ENCODE results near the gene TRUB2.

DNA sequence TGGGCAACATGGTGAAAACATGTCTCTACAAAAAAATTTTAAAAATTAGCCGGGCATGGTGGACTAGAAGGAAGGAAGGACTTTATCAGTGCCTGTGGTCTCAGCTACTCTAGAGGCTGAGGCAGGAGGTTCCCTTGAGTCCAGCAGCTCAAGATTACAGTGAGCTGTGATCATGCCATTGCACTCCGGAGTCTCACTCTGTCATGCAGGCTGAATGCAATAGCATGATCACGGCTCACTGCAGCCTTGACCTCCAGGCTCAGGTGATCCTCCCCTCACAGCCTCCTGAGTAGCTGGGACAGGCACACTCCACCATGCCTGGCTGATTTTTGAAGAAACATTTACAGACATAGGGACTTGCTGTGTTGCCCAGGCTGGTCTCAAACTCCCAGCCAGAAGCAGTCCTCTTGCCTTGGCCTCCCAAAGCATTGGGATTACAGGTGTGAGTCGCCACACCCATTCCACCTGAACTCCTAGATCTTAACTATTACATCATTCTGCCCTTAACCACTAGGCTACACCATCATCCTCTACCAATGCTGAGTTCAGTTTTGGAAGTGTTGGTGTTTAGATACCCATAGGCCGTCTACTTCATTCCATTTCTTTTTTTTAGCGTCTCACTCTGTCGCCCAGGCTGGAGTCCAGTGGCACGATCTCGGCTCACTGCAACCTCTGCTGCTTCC lies 46.9 kb upstream of the TRUB2 start:
- TF ChIP-seq CTCF (IDR thresholded peaks at IDR 0.05) (no peak), EZH2 (IDR thresholded peaks at IDR 0.05; ENCODE audit: borderline replicate concordance, insufficient read depth, low read depth, low read length, poor library complexity, severe bottlenecking) (no peak)

Measured in B cell (primary cell).